H1 (cell line): ENCODE data around the gene ZNF148. TPM values are rescaled to one million over a fixed set of nuclear protein-coding genes. Genes with fewer than 3 reads are reported as not detected.

ENCODE experiments used
- CTCF ChIA-PET: fragments of 300-600 bp; sonication (Branson Sonifier 250); formaldehyde crosslinking; loops from one replicate; lab custom pipeline; 2021; ENCODE audit not compliant: partially characterized antibody; lab: Charles Lee
- POLR2A ChIA-PET: fragments of 300-600 bp; sonication (Branson Sonifier 250); formaldehyde crosslinking; loops from one replicate; lab custom pipeline; 2021; ENCODE audit warnings: inconsistent platforms; ENCODE audit not compliant: partially characterized antibody; lab: Charles Lee
- DNase-seq, 2 experiments: peaks; one replicate each; pipeline versions ENCODE4 v3.0.0 to v3.0.0-alpha.2; 2010 to 2022; ENCODE audit warnings: low spot score in 2 of 2, low read depth in 1 of 2, mixed read lengths in 1 of 2
- FAIRE-seq: peaks from 2 replicates; lab custom pipeline; 2011; peaks lifted over from hg19 to GRCh38; lab: Jason Lieb, UNC
- H2AFZ ChIP-seq: 2 replicates; pipeline ENCODE4 v1.8.1; 2012; ENCODE audit warnings: low read length, inconsistent platforms
- H2AK5ac ChIP-seq: 2 replicates; pipeline ENCODE4 v1.6.1; 2013; ENCODE audit warnings: low read depth, low read length
- H2BK120ac ChIP-seq: replicated peaks from 2 replicates; pipeline ENCODE3; 2013; ENCODE audit warnings: low read depth, low read length, inconsistent platforms
- H2BK12ac ChIP-seq: 2 replicates; pipeline ENCODE4 v1.6.1; 2013; ENCODE audit warnings: low read depth, low read length
- H2BK15ac ChIP-seq: 2 replicates; pipeline ENCODE4 v1.6.1; 2013; ENCODE audit warnings: low read length
- H2BK20ac ChIP-seq: 2 replicates; pipeline ENCODE4 v1.6.1; 2013; ENCODE audit warnings: low read length
- H2BK5ac ChIP-seq: 2 replicates; pipeline ENCODE4 v1.6.1; 2013; ENCODE audit warnings: low read depth, low read length
- H3K14ac ChIP-seq: 2 replicates; pipeline ENCODE4 v1.6.1; 2013; ENCODE audit warnings: inconsistent platforms; ENCODE audit not compliant: insufficient read length
- H3K18ac ChIP-seq: 2 replicates; pipeline ENCODE4 v1.6.1; 2013; ENCODE audit warnings: low read length; ENCODE audit errors: extremely low read depth
- H3K23ac ChIP-seq: 2 replicates; pipeline ENCODE4 v1.6.1; 2013; ENCODE audit warnings: inconsistent platforms; ENCODE audit not compliant: insufficient read length
- H3K23me2 ChIP-seq: 2 replicates; pipeline ENCODE4 v1.6.1; 2013; ENCODE audit warnings: low read depth, low read length
- H3K27ac ChIP-seq: 2 replicates; pipeline ENCODE4 v1.6.1; 2011; ENCODE audit warnings: low read depth, low read length, inconsistent platforms
- H3K27me3 ChIP-seq, 4 experiments: replicated peaks in 1 of 4; 1 replicate in 1 of 4; 2 replicates in 3 of 4; pipeline versions ENCODE4 v1.6.1 to v1.8.1; 2011 to 2013; ENCODE audit warnings: low read length in 3 of 4, mild to moderate bottlenecking in 3 of 4, inconsistent platforms in 2 of 4, mixed read lengths in 2 of 4, moderate library complexity in 1 of 4; ENCODE audit not compliant: control insufficient read depth in 3 of 4, insufficient read depth in 3 of 4; ENCODE audit errors: extremely low read depth in 1 of 4
- H3K36me3 ChIP-seq, 4 experiments: 2 replicates each; pipeline versions ENCODE4 v1.6.1 to v1.8.1; 2011 to 2013; ENCODE audit warnings: mild to moderate bottlenecking in 4 of 4, low read length in 3 of 4, moderate library complexity in 2 of 4, control low read depth in 1 of 4, inconsistent platforms in 1 of 4; ENCODE audit not compliant: insufficient read depth in 4 of 4, control insufficient read depth in 2 of 4
- H3K4ac ChIP-seq: replicated peaks from 2 replicates; pipeline ENCODE3; 2013; ENCODE audit warnings: low read length, low read depth, mixed read lengths, inconsistent platforms; ENCODE audit not compliant: insufficient read length
- H3K4me1 ChIP-seq, 4 experiments: replicated peaks in 1 of 4; 1 replicate in 1 of 4; 2 replicates in 3 of 4; pipeline versions ENCODE4 v1.6.1 to v1.8.1; 2011 to 2013; ENCODE audit warnings: low read length in 3 of 4, inconsistent platforms in 2 of 4, mixed read lengths in 1 of 4; ENCODE audit not compliant: insufficient read depth in 4 of 4, control insufficient read depth in 3 of 4
- H3K4me2 ChIP-seq, 2 experiments: 2 replicates each; pipeline versions ENCODE4 v1.6.1 to v1.8.1; 2011 to 2013; ENCODE audit warnings: low read depth in 2 of 2, low read length in 2 of 2, control low read depth in 1 of 2, inconsistent platforms in 1 of 2, mild to moderate bottlenecking in 1 of 2; ENCODE audit not compliant: insufficient read depth in 1 of 2
- H3K4me3 ChIP-seq, 4 experiments: fragments of 200-600, 300-600 bp in 1 of 4; sonication (generic), shearing (Covaris generic), sonication (Bioruptor Twin) in 1 of 4; 2 replicates each; pipeline versions ENCODE4 v1.5.1 to v1.8.1; 2011 to 2016; ENCODE audit warnings: low read length in 4 of 4, low read depth in 3 of 4, control low read depth in 2 of 4, inconsistent platforms in 2 of 4, mild to moderate bottlenecking in 2 of 4, mixed read lengths in 1 of 4, moderate library complexity in 1 of 4; ENCODE audit not compliant: insufficient read depth in 2 of 4; ENCODE audit errors: extremely low read depth in 1 of 4
- H3K56ac ChIP-seq: replicated peaks from 2 replicates; pipeline ENCODE3; 2013; ENCODE audit warnings: low read depth, mild to moderate bottlenecking, mixed read lengths, low read length, inconsistent platforms; ENCODE audit not compliant: insufficient read length
- H3K79me1 ChIP-seq: 2 replicates; pipeline ENCODE4 v1.6.1; 2013; ENCODE audit warnings: low read depth, low read length, control low read depth
- H3K79me2 ChIP-seq, 2 experiments: 2 replicates each; pipeline versions ENCODE4 v1.6.1 to v1.8.1; 2012 to 2013; ENCODE audit warnings: low read length in 2 of 2, mild to moderate bottlenecking in 2 of 2, inconsistent platforms in 1 of 2; ENCODE audit not compliant: insufficient read depth in 2 of 2, control insufficient read depth in 1 of 2
- H3K9ac ChIP-seq, 4 experiments: replicated peaks in 1 of 4; 1 replicate in 1 of 4; 2 replicates in 3 of 4; pipeline versions ENCODE4 v1.6.1 to v1.8.1; 2011 to 2013; ENCODE audit warnings: low read depth in 3 of 4, low read length in 3 of 4, control low read depth in 2 of 4, mild to moderate bottlenecking in 2 of 4, moderate library complexity in 2 of 4, inconsistent platforms in 1 of 4; ENCODE audit errors: extremely low read depth in 1 of 4
- H3K9me3 ChIP-seq, 2 experiments: 2 replicates each; pipeline versions ENCODE4 v1.6.1 to v1.8.1; 2012 to 2013; ENCODE audit warnings: mild to moderate bottlenecking in 2 of 2, moderate library complexity in 2 of 2, control low read depth in 1 of 2, inconsistent platforms in 1 of 2, low read depth in 1 of 2, low read length in 1 of 2, mixed read lengths in 1 of 2; ENCODE audit not compliant: insufficient read depth in 2 of 2
- H4K20me1 ChIP-seq, 2 experiments: replicated peaks in 1 of 2; 2 replicates each; pipeline versions ENCODE3 to v1.8.1; 2011 to 2013; ENCODE audit warnings: inconsistent platforms in 2 of 2, low read length in 2 of 2, mild to moderate bottlenecking in 1 of 2; ENCODE audit not compliant: insufficient read depth in 2 of 2, control insufficient read depth in 1 of 2
- H4K5ac ChIP-seq: 2 replicates; pipeline ENCODE4 v1.6.1; 2013; ENCODE audit warnings: low read length, low read depth, mixed read lengths, inconsistent platforms; ENCODE audit not compliant: insufficient read length
- H4K8ac ChIP-seq: 2 replicates; pipeline ENCODE4 v1.8.0; 2013; ENCODE audit warnings: mild to moderate bottlenecking, moderate library complexity, low read length, inconsistent platforms; ENCODE audit not compliant: insufficient read depth; ENCODE audit errors: extremely low read depth
- H4K91ac ChIP-seq: replicated peaks from 2 replicates; pipeline ENCODE3; 2013; ENCODE audit warnings: low read length, mixed read lengths, inconsistent platforms; ENCODE audit not compliant: insufficient read length
- CHD2 ChIP-seq: IDR thresholded peaks from 2 replicates; pipeline ENCODE4 v1.6.1; 2012; ENCODE audit warnings: low read length, improper control_type of control experiment
- KDM1A ChIP-seq: fragments of 200-600, 300-600 bp; sonication (generic); IDR thresholded peaks from 2 replicates; pipeline ENCODE4 v1.7.1; 2016; ENCODE audit warnings: mild to moderate bottlenecking, low read length, borderline replicate concordance
- RBBP5 ChIP-seq: IDR thresholded peaks from 2 replicates; pipeline ENCODE4 v1.7.1; 2012; ENCODE audit warnings: low read depth, mild to moderate bottlenecking, inconsistent platforms, low read length, moderate library complexity, borderline replicate concordance
- SP2 ChIP-seq: IDR thresholded peaks from 2 replicates; pipeline ENCODE4 v1.6.1; 2012; ENCODE audit warnings: mild to moderate bottlenecking, low read length, inconsistent platforms
- TAF1 ChIP-seq: IDR thresholded peaks from 2 replicates; pipeline ENCODE4 v1.6.1; 2011; ENCODE audit warnings: mild to moderate bottlenecking, low read depth, low read length
- TAF7 ChIP-seq: optimal IDR thresholded peaks from 2 replicates; pipeline ENCODE3; 2011; ENCODE audit warnings: low read depth, mild to moderate bottlenecking, inconsistent platforms, low read length, moderate library complexity, borderline replicate concordance
- WGBS, 2 experiments: shearing (Covaris generic) in 1 of 2; methylation state at CpG; one replicate each; pipeline versions ENCODE4 v1.1.6 to v1.1.7; 2013 to 2015; ENCODE audit warnings: low lambda C conversion rate in 2 of 2, mixed read lengths in 2 of 2, inconsistent platforms in 1 of 2, low coverage in 1 of 2, missing lambda C conversion rate in 1 of 2; ENCODE audit not compliant: insufficient replicate concordance in 2 of 2, insufficient coverage in 1 of 2, insufficient read length in 1 of 2; ENCODE audit errors: extremely low coverage in 1 of 2, missing lambda C conversion rate in 1 of 2; 5-methylcytosine and 5-hydroxymethylcytosine counted together
- polyA plus RNA-seq, 7 experiments: library from polyadenylated mRNA; depleted of rRNA in 3 of 7; stranded (reverse) in 5 of 7; unstranded in 2 of 7; fragments of >200 nt in 5 of 7; fragments of 200-250 nt in 2 of 7; gene quantifications; 1 replicate in 5 of 7; 2 replicates in 1 of 7; 4 replicates in 1 of 7; pipeline versions ENCODE4 v1.2.1 to v1.2.3, GENCODE V29; 2011 to 2013; ENCODE audit warnings: missing spikeins in 2 of 7, mixed read lengths in 2 of 7
- total RNA-seq: library from RNA; stranded (reverse); fragmentation: NEBNext Ultra II Directional; extraction: Animal tissue kit (Norgen Biotek cat#: 25700); gene quantifications from 2 replicates; pipeline ENCODE4 v1.2.1, GENCODE V29; 2021
- TF ChIP-seq, protein P1 (sequence below): IDR thresholded peaks from 2 replicates; pipeline ENCODE4 v1.6.1; 2012; ENCODE audit warnings: inconsistent platforms

Gene ZNF148
- total and polyA plus RNA-seq, 2 of the 8 experiments (the other 6 are each of a cell fraction or from before 2014, with no cell fraction given): 3.7 to 22.6 TPM

GRCh38 chr3:125292015-125292414 lies 83.1 kb downstream of the ZNF148 start:
- Histone ChIP-seq H3K79me2 (peaks cover 0 to 5% of the 10 kb centered on the region in 2 experiments; a peak in 2 of 4 replicates), H2BK5ac (no peak overlapping the region), H3K27me3 (no peaks in the 10 kb centered on the region), H3K23ac (no peak overlapping the region), H4K8ac (no peak overlapping the region), H3K23me2 (no peaks in the 10 kb centered on the region; the same call in 1 of the 2 replicates), H3K9me3 (no peaks in the 10 kb centered on the region), H2BK15ac (no peak overlapping the region), H2AFZ (no peak overlapping the region), H2AK5ac (no peak overlapping the region), H3K4me2 (no peak overlapping the region), H2BK12ac (no peak overlapping the region), H3K4me3 (no peak overlapping the region), H3K4ac (no peak overlapping the region), H3K79me1 (no peaks in the 10 kb centered on the region), H4K20me1 (peaks cover 0 to 2% of the 10 kb centered on the region in 2 experiments), H3K14ac (no peak overlapping the region), H3K27ac (no peak overlapping the region), H3K9ac (no peak overlapping the region), H2BK120ac (no peak overlapping the region), H3K18ac (no peak overlapping the region), H4K91ac (no peak overlapping the region), H3K36me3 (peaks cover 0 to 3% (median 0%) of the 10 kb centered on the region in 4 experiments; a peak in 1 of 8 replicates), H3K56ac (no peak overlapping the region), H4K5ac (no peak overlapping the region), H2BK20ac (no peak overlapping the region), H3K4me1 (no peaks in the 10 kb centered on the region)
- TF ChIP-seq TAF7: no peak
- TF ChIP-seq CHD2: no peak
- TF ChIP-seq KDM1A: no peak
- no peak for TF ChIP-seq SP2
- no peak for TF ChIP-seq TAF1
- TF ChIP-seq RBBP5: no peak
- TF ChIP-seq, protein P1, sequence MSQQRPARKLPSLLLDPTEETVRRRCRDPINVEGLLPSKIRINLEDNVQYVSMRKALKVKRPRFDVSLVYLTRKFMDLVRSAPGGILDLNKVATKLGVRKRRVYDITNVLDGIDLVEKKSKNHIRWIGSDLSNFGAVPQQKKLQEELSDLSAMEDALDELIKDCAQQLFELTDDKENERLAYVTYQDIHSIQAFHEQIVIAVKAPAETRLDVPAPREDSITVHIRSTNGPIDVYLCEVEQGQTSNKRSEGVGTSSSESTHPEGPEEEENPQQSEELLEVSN: no peak
- WGBS, 2 experiments: 81% methylated on average over 4 of the region's 4 CpGs; no CpG with 5 or more reads in 1 of the 2 experiments
- DNase-seq: no peak
- ChIA-PET POLR2A (interaction anchor here (1.0 kb wide), 1 partner anchor 11 kb away, joined by 3 read pairs; no protein-coding TSS in a partner anchor), CTCF (interaction anchor here (0.5 kb wide), 2 partner anchors 15 to 116 kb away, joined by 3 to 5 read pairs; no protein-coding TSS in a partner anchor)
- no peak for FAIRE-seq
